GM13976 (cell line): ENCODE data around the gene ZNF891.

Experiments
- DNase-seq: peaks from one replicate; pipeline ENCODE4 v3.0.0; 2012; ENCODE audit warnings: low spot score
- in situ Hi-C: fragments of 300-500 bp; cut with MboI; formaldehyde crosslinking; loops from one replicate; pipeline ENCODE4 v1.12.0; 2022; ENCODE audit warnings: low sequenced_read_pairs, mixed read lengths, inconsistent platforms; ENCODE audit not compliant: unreplicated experiment
- TF ChIP-seq, protein P1 (sequence below): IDR thresholded peaks from 2 replicates; pipeline ENCODE4 v1.5.1; 2012; ENCODE audit warnings: borderline replicate concordance, mild to moderate bottlenecking; ENCODE audit not compliant: insufficient read depth; ENCODE audit errors: extremely low read depth, missing control alignments, control extremely low read depth

ZNF891 gene

DNA sequence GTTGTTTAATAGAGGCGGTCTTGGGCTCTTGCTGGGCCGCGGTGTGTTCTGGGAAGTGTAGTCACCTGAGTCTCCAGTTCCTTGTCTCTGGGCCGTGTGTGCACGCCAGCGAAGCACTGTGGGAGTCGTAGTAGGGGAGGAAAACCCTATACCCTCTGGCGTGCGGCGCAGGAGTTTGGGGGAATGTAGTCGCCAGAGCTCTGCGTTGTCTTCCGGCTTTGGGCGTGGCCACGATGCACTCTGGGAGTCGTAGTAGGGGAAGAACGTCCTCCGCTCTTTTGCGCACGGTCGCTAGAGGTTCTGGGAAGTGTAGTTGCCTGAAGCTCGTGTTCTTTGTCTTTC is 50.1 kb downstream of the ZNF891 start:
- in situ Hi-C loops, result no loop called here
- DNase-seq, result peak; percentile 85
- TF ChIP-seq, protein P1, sequence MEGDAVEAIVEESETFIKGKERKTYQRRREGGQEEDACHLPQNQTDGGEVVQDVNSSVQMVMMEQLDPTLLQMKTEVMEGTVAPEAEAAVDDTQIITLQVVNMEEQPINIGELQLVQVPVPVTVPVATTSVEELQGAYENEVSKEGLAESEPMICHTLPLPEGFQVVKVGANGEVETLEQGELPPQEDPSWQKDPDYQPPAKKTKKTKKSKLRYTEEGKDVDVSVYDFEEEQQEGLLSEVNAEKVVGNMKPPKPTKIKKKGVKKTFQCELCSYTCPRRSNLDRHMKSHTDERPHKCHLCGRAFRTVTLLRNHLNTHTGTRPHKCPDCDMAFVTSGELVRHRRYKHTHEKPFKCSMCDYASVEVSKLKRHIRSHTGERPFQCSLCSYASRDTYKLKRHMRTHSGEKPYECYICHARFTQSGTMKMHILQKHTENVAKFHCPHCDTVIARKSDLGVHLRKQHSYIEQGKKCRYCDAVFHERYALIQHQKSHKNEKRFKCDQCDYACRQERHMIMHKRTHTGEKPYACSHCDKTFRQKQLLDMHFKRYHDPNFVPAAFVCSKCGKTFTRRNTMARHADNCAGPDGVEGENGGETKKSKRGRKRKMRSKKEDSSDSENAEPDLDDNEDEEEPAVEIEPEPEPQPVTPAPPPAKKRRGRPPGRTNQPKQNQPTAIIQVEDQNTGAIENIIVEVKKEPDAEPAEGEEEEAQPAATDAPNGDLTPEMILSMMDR, result no peak

DNA sequence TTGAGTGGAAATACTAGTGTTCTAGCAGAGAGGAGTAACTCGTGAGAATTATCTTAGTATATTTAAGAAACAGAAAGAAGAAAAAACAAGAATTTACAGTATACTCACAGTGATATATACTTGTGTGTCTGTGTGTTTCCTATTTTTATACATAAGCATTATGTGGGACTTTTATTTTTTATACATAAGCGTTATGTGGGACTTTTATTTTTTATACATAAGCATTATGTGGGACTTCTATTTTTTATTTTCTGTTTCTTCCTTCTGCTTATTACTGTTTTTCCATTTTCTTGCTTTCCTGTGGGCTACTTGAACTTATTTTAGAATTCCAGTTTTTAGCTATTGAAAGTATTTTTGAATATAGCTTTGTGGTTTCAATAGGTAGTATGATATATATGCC is 56.2 kb downstream of the ZNF891 start:
- no peak for DNase-seq
- TF ChIP-seq, protein P1, result no peak
- in situ Hi-C loops, result no loop called here

DNA sequence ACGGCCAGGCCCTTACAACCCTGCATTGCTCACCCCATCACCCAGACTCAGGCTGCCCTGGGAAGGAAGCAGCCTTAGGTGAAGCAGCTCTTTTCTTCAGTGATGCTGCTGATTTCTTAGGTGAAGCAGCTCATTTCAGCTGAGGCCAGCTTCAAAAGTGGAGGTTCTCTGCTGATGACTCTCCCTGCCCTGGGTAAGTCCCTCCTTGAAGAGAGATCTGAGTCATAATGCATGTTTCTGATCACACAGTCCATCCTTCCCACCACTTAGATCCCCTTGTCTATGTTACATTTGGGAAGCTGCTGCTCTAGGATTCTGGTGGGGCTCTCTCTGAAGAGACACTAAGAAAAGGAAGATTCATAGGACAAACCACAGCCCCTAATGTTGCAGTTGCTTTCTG is 66.5 kb downstream of the ZNF891 start:
- in situ Hi-C loops, result no loop called here
- TF ChIP-seq, protein P1, result no peak
- no peak for DNase-seq

DNA sequence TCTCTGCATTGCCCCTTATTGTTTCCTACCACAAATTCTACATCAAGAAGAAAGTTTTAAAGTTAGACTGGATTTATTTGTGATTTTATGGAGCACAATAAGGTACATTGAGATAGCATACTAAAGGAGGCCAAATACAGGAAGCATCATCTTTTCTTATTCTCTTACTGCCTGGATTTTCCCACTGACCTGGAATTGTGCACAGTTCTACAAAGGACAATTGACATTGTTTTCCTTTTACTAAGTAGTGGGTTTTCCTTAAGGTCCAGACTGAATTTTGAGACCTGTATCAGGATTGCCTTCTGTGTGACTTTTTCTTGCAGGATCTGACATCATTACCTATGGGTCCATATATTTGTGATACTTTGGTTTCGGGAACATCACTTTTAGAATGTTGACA is 68.1 kb downstream of the ZNF891 start:
- in situ Hi-C loops, result no loop called here
- TF ChIP-seq, protein P1, result no peak
- DNase-seq, result no peak

DNA sequence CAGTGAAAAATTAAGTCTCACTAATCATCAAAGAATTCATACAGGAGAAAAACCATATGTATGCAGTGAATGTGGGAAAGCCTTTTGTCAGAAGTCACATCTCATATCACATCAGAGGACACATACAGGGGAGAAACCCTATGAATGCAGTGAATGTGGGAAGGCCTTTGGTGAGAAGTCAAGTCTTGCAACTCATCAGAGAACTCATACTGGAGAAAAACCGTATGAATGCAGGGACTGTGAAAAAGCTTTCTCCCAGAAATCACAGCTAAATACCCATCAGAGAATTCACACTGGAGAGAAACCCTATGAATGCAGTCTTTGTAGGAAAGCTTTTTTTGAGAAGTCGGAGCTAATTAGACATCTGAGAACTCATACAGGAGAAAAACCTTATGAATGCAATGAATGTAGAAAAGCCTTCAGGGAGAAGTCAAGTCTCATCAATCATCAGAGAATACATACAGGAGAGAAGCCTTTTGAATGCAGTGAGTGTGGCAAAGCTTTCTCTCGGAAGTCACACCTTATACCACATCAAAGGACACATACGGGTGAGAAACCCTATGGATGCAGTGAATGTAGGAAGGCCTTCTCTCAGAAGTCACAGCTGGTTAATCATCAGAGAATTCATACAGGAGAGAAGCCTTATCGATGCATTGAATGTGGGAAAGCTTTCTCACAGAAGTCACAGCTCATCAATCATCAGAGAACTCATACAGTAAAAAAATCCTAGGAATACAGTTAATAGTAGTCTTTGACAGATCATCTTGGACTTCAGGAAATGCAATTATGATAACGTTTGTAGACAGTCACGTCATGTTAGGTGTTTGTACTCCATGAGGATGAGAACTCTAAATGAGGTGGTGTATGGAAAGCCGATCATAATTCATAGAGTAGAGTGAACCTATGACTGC is 71.6 kb downstream of the ZNF891 start:
- TF ChIP-seq, protein P1, result no peak
- in situ Hi-C loops, result no loop called here
- DNase-seq, result no peak

DNA sequence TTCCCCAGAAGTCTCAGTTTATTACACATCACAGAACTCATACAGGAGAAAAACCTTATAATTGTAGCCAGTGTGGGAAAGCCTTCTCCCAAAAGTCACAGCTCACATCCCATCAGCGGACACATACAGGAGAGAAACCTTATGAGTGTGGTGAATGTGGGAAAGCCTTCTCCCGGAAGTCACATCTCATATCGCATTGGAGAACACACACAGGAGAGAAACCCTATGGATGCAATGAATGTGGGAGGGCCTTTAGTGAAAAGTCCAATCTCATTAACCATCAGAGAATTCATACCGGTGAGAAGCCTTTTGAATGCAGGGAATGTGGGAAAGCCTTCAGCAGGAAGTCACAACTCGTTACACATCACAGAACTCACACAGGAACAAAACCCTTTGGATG is 72.6 kb downstream of the ZNF891 start:
- TF ChIP-seq, protein P1, result no peak
- no peak for DNase-seq
- in situ Hi-C loops, result no loop called here
